GM21390 (cell line): ENCODE data around the gene MAN2A2.

Experiments
- ATAC-seq: cut with Tn5 transposase; IDR thresholded peaks from one replicate; pipeline ENCODE4 v1.9.1; 2021; ENCODE audit not compliant: unreplicated experiment

The MAN2A2 gene

GRCh38 chr15:90902840-90903732 lies at the start of gene MAN2A2:
Gene MAN2A2, plus strand, starts transcription at chr15:90903302. Its CDS starts 906 bp downstream, at chr15:90904208.
- peak; percentile 49 for ATAC-seq

GRCh38 chr15:90855139-90855538 lies 48.0 kb upstream of the MAN2A2 start:
- no peak for ATAC-seq

GRCh38 chr15:90857337-90857736 lies 45.8 kb upstream of the MAN2A2 start:
- no peak for ATAC-seq

GRCh38 chr15:90857883-90858443 lies 45.1 kb upstream of the MAN2A2 start:
- no peak for ATAC-seq

- no peak for ATAC-seq
Measured at GRCh38 chr15:90859234-90860131, 43.6 kb upstream of the MAN2A2 start.

GRCh38 chr15:90860450-90860849 lies 42.7 kb upstream of the MAN2A2 start:
- ATAC-seq = no peak

GRCh38 chr15:90860942-90861675 lies 42.0 kb upstream of the MAN2A2 start:
- no peak for ATAC-seq

GRCh38 chr15:90862487-90862886 lies 40.6 kb upstream of the MAN2A2 start:
- ATAC-seq = no peak

GRCh38 chr15:90862964-90863778 lies 39.9 kb upstream of the MAN2A2 start:
- ATAC-seq = no peak

- no peak for ATAC-seq
Measured at GRCh38 chr15:90863987-90864386, 39.1 kb upstream of the MAN2A2 start.

- no peak for ATAC-seq
Measured at GRCh38 chr15:90864507-90864906, 38.6 kb upstream of the MAN2A2 start.

GRCh38 chr15:90865702-90866101 lies 37.4 kb upstream of the MAN2A2 start:
- no peak for ATAC-seq

- ATAC-seq = no peak
Measured at GRCh38 chr15:90866161-90866715, 36.9 kb upstream of the MAN2A2 start.

GRCh38 chr15:90866800-90867199 lies 36.3 kb upstream of the MAN2A2 start:
- ATAC-seq = no peak

GRCh38 chr15:90868261-90868689 lies 34.8 kb upstream of the MAN2A2 start, which contains the start of gene FURIN:
Gene FURIN, plus strand, starts transcription at chr15:90868588. Its CDS starts 7,153 bp downstream, at chr15:90875741.
- no peak for ATAC-seq

- no peak for ATAC-seq
Measured at GRCh38 chr15:90869140-90869541, 34.0 kb upstream of the MAN2A2 start.

GRCh38 chr15:90869601-90870353 lies 33.3 kb upstream of the MAN2A2 start:
- no peak for ATAC-seq

- ATAC-seq = peak; percentile 16
Measured at GRCh38 chr15:90870354-90871138, 32.6 kb upstream of the MAN2A2 start.
